ENCODE measurements around the gene C1QTNF9.
"Not testable (repeated sequence)": the region's sequence is repeated elsewhere in the genome, so short reads cannot be mapped to it uniquely, and the experiment has no call there.

C1QTNF9 gene

DNA sequence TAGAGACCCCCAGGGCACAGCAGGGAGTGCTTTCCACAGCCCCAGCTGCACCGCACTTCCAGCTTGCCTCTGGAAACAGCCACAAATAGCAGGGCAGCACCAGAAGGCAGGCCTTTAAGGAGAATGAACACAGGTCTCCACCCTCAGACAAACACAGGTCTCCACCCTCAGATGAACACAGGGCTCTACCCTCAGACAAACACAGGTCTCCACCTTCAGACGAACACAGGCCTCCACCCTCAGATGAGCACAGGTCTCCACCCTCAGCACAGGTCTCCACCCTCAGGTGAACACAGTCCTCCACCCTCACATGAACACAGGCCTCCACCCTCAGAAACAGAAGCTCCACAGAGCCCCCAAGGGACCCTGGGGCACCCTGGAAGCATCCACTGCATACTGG is 51.7 kb downstream of the C1QTNF9 start:
- no peak for DNase-seq (ENCODE audit: low spot score)

DNA sequence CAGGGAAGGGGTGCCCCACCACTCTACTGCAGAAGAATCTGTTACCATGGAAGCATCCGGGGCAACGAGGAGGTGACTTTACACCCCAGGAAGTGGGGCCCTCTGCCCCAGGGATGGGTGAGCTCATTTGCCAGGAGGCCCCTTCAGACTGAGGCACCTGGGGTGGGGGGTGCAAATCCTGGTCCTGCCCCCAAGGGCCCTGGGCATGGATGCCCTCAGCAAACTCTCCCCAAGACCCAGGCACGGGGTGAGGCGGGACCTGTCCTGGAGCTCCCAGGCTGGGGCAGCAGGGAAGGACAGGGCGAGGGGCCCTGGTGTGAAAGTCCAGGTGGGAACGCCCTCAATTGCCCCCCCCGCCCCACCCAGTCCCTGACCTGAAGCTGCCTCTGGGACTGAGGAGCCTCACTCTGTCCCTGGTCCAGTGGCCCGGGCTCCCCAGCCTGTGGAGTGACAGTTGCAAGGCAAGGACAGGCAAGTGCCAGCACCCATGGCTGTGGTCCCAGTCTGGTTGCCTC is 52.5 kb downstream of the C1QTNF9 start:
- no peak for DNase-seq (ENCODE audit: low spot score)

DNA sequence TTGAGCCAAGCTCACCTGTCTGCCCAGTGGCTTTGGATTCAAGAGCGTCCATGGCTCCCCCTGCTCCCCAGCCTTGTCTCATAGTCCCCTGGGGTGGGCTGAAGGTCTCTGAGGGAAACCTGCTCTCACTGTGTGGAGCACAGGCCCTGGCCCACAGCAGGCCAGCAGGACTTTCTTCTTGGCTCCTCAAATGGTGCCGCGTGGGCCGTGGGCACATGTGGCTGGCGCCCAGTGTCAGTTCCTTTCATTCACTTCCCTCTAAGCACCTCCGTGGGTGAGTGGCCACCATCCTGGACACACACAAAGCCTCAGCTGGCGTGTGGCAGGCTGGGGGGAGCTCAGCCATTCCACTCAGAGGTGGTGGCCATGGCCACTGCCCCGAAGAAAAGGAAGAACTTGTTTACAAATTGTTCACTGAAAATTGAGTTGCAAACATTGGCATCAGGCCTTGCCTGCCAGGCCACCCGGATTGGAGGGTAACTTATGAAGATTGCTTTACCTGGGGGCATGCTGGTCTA is 53.1 kb downstream of the C1QTNF9 start:
- no peak for DNase-seq (ENCODE audit: low spot score)

DNA sequence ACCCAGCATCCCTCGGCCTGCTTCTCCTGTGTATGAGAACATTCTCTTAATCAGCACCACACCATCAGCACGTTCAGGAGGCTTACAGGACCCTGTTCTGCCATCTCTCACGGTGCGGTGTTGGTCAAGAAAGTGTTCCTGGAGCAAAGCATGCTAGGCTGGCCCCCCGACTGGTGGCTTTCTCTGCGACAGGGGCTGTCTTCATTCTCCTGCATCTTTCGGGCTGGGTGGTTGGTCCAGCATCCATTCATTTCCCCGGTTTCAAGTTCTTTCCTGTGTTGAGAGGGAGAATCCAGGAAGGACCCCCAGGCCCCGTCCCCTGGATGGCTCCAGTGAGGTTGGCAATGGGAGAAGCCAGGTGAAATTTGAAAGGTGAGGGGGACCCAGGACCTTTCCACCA is 55.8 kb downstream of the C1QTNF9 start:
- DNase-seq (ENCODE audit: low spot score) = no peak

DNA sequence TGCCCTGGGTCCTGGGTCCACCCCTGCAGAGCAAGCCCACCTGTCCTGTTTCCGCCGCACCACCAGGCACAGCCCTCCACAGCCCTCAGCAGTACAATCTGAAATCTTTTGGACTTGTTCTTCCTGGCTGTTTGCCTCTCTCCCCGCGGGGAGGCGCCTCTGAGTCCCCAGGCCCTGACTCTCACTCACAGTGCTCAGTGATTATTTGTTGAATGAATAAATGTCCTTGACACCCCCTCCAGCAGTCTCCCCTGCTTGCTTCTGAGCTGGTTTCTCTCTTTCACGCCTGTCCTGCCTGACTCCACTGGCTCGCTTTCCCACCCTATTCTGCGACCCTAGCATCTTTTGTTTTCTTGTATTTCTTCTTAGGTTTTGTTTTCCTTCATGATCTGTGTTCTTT is 56.9 kb downstream of the C1QTNF9 start:
- not testable (repeated sequence) for DNase-seq (ENCODE audit: low spot score)

DNA sequence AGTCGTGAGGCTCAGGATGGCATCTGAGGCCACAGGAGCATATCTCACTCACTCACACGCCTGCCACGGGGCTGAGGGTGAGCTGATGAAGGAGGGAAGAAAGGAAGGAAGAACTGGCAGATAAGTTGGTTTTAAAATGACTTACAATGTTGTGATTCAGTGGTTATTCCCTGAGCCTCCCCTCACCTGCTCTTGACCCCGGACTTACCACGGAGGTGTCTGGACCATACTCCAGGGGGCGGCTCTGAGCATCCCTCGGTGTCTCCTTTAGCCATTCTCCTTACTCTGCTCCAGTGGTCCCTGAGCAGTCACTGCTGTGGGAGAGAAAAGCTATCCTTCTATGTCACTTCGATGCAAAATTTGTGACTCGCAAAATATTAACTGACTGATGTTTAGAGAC is 61.9 kb downstream of the C1QTNF9 start:
- not testable (repeated sequence) for DNase-seq (ENCODE audit: low spot score)
